A549 treated with DMSO at 1 μM for 4 hours (cell line): Measurements from ENCODE around the gene ZMYND19. TPM values are rescaled to one million over a fixed set of nuclear protein-coding genes. Genes with fewer than 3 reads are reported as not detected.

ENCODE experiments used
- total RNA-seq: library from RNA; stranded (reverse); fragments of 200-300 nt; extraction: Qiagen RNA extraction; gene quantifications from 5 replicates; pipeline ENCODE4 v1.2.3, GENCODE V29; 2022; ENCODE audit warnings: low read depth

Gene ZMYND19
- total RNA-seq, result 39.3 to 55.6 TPM (median 51.0 TPM) in 5 replicates

GRCh38 chr9:137590469-137591383 lies at the start of gene ZMYND19:
ZMYND19 (minus strand) TSS chr9:137590512; CDS start chr9:137590263, 249 bp downstream.

DNA sequence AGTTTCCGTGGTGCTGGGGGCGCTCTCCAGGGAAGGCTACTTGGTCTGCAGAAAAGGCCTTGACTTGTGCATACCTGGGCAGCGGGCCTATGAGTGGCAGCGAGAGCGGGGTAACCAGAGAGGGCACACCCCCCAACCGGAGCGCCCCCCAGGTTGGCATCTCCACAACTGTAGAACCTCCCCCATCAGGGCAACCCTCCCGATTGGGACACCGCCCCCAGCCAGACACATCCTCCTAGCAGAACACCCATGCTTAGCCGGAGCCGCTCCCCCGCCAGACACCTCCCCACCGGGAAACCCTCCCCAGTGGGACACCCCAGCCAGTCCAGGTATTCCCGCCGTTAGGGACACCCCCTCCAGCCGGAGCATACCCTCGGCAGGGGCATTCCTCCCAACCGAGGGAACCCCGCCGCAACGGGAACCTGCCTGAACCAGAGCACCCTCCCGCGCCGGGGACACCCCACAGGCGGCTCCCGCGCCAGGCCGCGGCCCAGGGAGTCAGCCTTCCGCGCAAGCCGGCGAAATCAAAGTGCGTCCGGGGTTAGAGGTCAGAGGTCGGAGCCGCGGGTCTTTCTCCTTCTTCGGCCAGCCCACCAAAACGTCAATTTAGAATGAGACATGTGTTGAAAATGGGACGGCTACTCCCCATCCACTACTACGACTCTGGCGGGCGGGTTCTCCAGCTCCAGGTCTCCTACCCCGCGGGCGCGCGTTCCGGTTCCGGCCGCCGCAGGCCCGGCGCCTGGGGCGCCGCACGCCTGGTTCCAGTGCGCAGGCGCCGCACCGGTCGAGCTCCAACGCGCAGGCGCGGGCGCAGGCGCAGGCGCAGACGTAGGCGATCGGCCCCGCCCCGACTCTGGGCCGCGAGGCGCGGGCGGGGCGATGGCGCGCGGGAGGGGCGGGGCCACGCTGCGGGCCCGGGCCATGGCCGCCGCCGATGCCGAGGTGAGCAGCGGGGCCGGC lies 28.1 kb upstream of the ZMYND19 start, which contains the start of gene EHMT1:
EHMT1 (plus strand) TSS at position 901 of the 963 bp plus-strand sequence; CDS start at position 925, 24 bp downstream.

DNA sequence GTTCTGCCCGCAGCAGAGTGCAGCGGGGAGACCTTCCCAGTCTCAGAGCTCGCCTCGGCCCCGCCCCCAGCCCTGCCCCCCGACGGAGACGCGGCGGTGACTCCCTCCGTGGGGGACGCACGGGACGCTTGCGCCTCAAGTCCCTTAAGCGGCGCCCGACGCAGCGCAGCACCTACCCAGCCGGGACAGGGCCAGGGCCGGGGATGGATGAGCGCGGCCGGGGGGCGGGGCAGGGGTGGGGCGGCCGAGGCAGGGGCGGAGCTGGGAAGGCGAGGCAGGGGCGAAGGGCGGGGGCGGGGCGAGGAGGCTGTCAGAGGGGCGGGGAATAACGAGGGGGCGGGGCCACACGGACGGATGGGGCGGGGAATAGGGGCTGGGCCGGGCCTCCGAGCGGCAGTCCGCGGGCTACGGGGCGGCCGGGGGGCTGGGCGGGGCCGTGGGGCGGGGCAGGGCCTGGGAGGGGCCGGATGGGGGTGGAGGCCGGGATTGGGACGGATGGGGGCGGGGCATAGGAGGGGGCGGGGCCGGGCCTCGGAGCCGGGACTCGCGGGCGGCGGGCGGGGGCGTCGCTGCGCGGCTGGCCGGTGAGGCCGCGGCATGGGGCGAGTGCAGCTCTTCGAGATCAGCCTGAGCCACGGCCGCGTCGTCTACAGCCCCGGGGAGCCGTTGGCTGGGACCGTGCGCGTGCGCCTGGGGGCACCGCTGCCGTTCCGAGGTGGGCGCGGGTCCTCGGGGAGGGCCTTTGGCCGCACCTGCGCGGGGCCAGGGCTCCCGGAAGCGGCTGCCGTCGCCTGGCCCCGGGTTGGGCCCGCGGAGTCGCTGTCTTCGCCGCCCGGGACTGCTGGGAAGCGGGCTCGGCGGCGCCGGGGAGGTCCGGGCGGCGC lies 15.1 kb upstream of the ZMYND19 start, which contains the start of gene ARRDC1:
ARRDC1 (plus strand) TSS at position 566 of the 884 bp plus-strand sequence; CDS start at position 598, 32 bp downstream.

DNA sequence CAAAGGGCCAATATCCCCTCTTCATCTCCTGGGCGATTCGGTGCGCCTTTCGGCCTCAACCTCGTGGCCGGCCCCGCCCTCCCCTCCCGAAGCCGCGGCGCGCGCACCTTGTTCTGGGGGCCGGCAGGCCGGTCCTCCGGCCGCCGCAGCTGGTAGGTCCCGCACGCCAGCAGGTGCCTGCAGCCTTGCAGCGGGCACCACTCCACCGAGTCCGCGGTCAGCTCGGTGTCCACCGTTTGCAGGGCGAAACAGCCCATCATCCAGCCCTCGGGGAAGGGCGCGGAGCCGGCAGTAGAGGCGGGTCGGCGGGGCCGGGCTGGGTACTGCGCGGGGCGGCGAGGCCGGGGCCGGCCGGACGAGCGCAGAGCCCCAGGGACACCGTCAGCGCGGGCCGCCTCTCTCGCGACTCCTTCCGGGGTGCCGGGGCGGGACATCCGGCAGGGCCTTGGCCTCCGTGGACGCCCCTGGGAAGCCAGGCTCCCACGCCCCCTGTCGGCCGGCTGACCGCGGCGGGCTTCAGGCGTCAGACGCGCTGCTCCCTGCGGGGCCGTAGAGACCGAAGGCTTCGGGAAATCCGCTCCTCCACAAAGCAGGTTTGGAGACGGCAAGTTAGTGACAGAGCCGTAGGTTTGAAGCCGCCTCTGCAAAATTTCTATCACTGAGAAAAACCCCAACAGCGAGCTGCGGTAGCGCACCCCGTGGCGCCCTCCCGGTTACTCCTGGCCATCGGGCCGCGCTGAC lies 11.6 kb downstream of the ZMYND19 start, which contains the start of gene DPH7:
DPH7 (minus strand) TSS at position 408 of the 741 bp plus-strand sequence; CDS start at position 260, 148 bp downstream.

GRCh38 chr9:137551264-137552021 lies 38.9 kb downstream of the ZMYND19 start, which contains the start of gene MRPL41:
MRPL41 (plus strand) TSS chr9:137551879; CDS start chr9:137552082, 203 bp downstream.

DNA sequence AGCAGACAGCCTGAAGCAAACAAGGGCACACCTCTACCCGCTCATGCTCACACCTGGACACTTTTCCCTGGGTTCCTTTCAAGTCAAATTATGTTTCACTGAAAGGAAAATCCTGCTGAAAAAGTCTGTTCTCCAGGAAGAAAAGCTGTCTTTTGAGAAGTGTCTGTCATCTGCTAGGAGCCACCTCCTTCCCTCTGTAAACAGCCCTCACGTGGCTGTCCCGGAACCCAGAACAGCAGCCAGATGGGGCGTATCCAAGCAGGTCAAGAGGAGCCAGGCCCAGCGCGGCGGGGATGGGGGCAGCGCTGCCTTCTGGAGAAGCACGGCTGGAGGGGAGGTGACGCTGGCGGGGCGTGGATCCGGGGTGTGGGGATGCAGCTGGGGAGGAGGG lies 40.1 kb downstream of the ZMYND19 start, which contains the start of gene PNPLA7:
PNPLA7 (minus strand) TSS at position 172 of the 391 bp plus-strand sequence. CDS start 205 bp downstream, outside the sequence.

Other genes starting within 250 kb of the ZMYND19 start
- gene EXD3, start 167.3 kb downstream of the ZMYND19 start, total RNA-seq, result 5.5 to 6.9 TPM (median 6.3 TPM) in 5 replicates
- gene NOXA1, start 167.1 kb downstream of the ZMYND19 start, total RNA-seq, result 0.66 to 1.7 TPM (median 1.4 TPM) in 5 replicates
- gene ENTPD8, start 149.2 kb downstream of the ZMYND19 start, total RNA-seq, result 0.13 to 0.40 TPM (median 0.24 TPM) in 5 replicates
- gene NSMF, start 131.2 kb downstream of the ZMYND19 start, total RNA-seq, result 30.8 to 44.9 TPM (median 41.4 TPM) in 5 replicates
- 0.63 to 1.2 TPM (median 0.83 TPM) in 5 replicates for gene PNPLA7, start 40.1 kb downstream of the ZMYND19 start, total RNA-seq
- 39.5 to 86.1 TPM (median 78.7 TPM) in 5 replicates for gene MRPL41, start 38.6 kb downstream of the ZMYND19 start, total RNA-seq
- 24.3 to 29.5 TPM (median 27.4 TPM) in 5 replicates for gene DPH7, start 11.6 kb downstream of the ZMYND19 start, total RNA-seq
- 20.8 to 29.0 TPM (median 24.6 TPM) in 5 replicates for gene ARRDC1, start 15.2 kb upstream of the ZMYND19 start, total RNA-seq
- 34.9 to 47.4 TPM (median 43.7 TPM) in 5 replicates for gene EHMT1, start 28.5 kb upstream of the ZMYND19 start, total RNA-seq